Measurements from ENCODE around the gene MAPKAP1. TPM values are rescaled to one million over a fixed set of nuclear protein-coding genes. Genes with fewer than 3 reads are reported as not detected.

The MAPKAP1 gene
- polyA plus RNA-seq, 3 donors, result 39.9 to 57.5 (median 44.1) TPM

DNA sequence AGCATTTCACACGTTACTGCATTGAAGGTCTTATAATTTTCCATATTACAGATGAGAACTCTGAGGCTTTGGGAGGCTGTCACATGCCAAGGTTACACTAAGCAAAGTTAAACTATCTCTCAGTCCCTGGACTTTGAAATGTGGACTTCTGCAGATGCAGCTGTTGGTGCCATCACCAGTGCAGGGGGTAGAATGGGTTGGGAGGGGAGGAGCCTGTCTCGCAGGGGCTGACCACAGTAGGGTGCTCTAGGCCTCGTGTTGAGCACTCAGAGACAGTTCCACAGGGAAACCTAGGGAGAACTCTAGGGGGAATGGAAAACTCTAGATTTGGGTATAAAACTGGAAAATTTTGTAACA is 220.9 kb downstream of the MAPKAP1 start:
- Histone ChIP-seq H3K79me2 (ENCODE audit: insufficient read depth, low read length) (no peaks in the 10 kb centered on the region), H3K9me3 (replicated peaks in 1 of 2; ENCODE audit: control insufficient read depth in 1 of 2, insufficient read depth in 1 of 2, low read length in 2 of 2) (no peaks in the 10 kb centered on the region), H2AFZ (ENCODE audit: insufficient read depth, low read depth, low read length, poor library complexity, severe bottlenecking) (no peak overlapping the region), H3K27me3 (ENCODE audit: control insufficient read depth in 2 of 2, insufficient read depth in 2 of 2, low read length in 2 of 2) (no peaks in the 10 kb centered on the region), H3K9ac (ENCODE audit: insufficient read depth, low read length, poor library complexity, severe bottlenecking) (no peak overlapping the region), H3K27ac (ENCODE audit: low read depth in 1 of 2, low read length in 2 of 2) (no peak overlapping the region), H3K4me1 (ENCODE audit: control insufficient read depth in 1 of 2, insufficient read depth in 2 of 2, low read length in 2 of 2) (no peaks in the 10 kb centered on the region), H3K4me2 (replicated peaks; ENCODE audit: extremely low read depth, low read length, poor library complexity, severe bottlenecking) (no peak overlapping the region), H4K20me1 (ENCODE audit: insufficient read depth, low read length) (no peaks in the 10 kb centered on the region), H3K36me3 (replicated peaks in 1 of 2; ENCODE audit: control insufficient read depth in 1 of 2, insufficient read depth in 2 of 2, low read length in 2 of 2) (peaks cover 13 to 57% of the 10 kb centered on the region in 2 donors), H3K4me3 (replicated peaks in 1 of 3; ENCODE audit: low read depth in 2 of 3, low read length in 3 of 3) (no peak overlapping the region)
- H3K36me3 Mint-ChIP-seq, result peaks cover 37 to 42% of the 10 kb centered on the region in 2 donors
- H3K27ac Mint-ChIP-seq, result no peak overlapping the region
- intact Hi-C loops (cut with micrococcal nuclease), result no loop called here
- no peak overlapping the region for H3K4me3 Mint-ChIP-seq
- H3K4me1 Mint-ChIP-seq, result no peaks in the 10 kb centered on the region
- DNase-seq, result no peak
- H3K27me3 Mint-ChIP-seq (ENCODE audit: low read depth in 3 of 3), result peaks cover 0 to 3% (median 0%) of the 10 kb centered on the region in 3 donors
- no peaks in the 10 kb centered on the region for H3K9me3 Mint-ChIP-seq
- TF ChIP-seq, protein P1, sequence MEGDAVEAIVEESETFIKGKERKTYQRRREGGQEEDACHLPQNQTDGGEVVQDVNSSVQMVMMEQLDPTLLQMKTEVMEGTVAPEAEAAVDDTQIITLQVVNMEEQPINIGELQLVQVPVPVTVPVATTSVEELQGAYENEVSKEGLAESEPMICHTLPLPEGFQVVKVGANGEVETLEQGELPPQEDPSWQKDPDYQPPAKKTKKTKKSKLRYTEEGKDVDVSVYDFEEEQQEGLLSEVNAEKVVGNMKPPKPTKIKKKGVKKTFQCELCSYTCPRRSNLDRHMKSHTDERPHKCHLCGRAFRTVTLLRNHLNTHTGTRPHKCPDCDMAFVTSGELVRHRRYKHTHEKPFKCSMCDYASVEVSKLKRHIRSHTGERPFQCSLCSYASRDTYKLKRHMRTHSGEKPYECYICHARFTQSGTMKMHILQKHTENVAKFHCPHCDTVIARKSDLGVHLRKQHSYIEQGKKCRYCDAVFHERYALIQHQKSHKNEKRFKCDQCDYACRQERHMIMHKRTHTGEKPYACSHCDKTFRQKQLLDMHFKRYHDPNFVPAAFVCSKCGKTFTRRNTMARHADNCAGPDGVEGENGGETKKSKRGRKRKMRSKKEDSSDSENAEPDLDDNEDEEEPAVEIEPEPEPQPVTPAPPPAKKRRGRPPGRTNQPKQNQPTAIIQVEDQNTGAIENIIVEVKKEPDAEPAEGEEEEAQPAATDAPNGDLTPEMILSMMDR (IDR thresholded peaks at IDR 0.05), result no peak
- 90% methylated on average over 2 of the region's 3 CpGs for WGBS (ENCODE audit: insufficient coverage)

DNA sequence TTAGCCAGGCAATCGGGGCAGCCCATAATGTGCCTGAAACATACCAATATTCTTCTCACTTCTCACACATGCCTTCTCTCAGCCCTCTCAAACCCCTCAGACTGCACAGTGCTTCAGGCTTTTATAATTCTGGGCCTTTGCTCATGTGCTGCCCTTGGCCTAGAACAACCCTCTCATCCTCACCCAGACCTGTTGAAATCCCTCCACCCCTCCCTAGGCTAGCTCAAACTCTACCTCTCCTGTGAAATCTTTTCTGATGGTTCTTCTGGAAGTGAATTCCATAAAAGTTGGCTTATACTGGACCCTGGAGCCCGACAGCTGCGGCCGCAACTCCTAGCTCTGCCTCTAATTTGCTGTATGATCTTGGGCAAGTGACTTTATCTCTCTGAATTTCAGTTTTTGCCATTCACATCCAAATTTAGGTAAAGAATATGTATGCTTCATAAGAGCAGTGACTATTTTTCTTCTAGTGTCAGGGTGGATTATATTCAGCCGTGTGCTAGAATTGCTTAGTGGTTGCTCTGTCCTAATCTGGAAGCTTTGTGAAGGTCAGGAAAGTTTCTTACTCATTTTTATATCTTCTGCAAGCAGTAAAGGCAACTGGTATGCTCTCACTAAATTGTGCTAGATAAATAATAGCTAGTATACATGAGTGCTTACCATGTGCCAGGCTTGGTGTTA is 221.4 kb downstream of the MAPKAP1 start:
- Histone ChIP-seq H3K36me3 (replicated peaks in 1 of 2; ENCODE audit: control insufficient read depth in 1 of 2, insufficient read depth in 2 of 2, low read length in 2 of 2) (peaks cover 15 to 62% of the 10 kb centered on the region in 2 donors), H3K4me3 (replicated peaks in 1 of 3; ENCODE audit: low read depth in 2 of 3, low read length in 3 of 3) (no peak overlapping the region), H3K9ac (ENCODE audit: insufficient read depth, low read length, poor library complexity, severe bottlenecking) (no peak overlapping the region), H3K27me3 (ENCODE audit: control insufficient read depth in 2 of 2, insufficient read depth in 2 of 2, low read length in 2 of 2) (no peaks in the 10 kb centered on the region), H3K4me2 (replicated peaks; ENCODE audit: extremely low read depth, low read length, poor library complexity, severe bottlenecking) (no peak overlapping the region), H4K20me1 (ENCODE audit: insufficient read depth, low read length) (no peaks in the 10 kb centered on the region), H3K27ac (ENCODE audit: low read depth in 1 of 2, low read length in 2 of 2) (no peak overlapping the region), H3K4me1 (ENCODE audit: control insufficient read depth in 1 of 2, insufficient read depth in 2 of 2, low read length in 2 of 2) (no peaks in the 10 kb centered on the region), H3K79me2 (ENCODE audit: insufficient read depth, low read length) (no peaks in the 10 kb centered on the region), H2AFZ (ENCODE audit: insufficient read depth, low read depth, low read length, poor library complexity, severe bottlenecking) (no peak overlapping the region), H3K9me3 (replicated peaks in 1 of 2; ENCODE audit: control insufficient read depth in 1 of 2, insufficient read depth in 1 of 2, low read length in 2 of 2) (no peaks in the 10 kb centered on the region)
- H3K4me3 Mint-ChIP-seq, result no peak overlapping the region
- intact Hi-C loops (cut with micrococcal nuclease), result no loop called here
- no peak for DNase-seq
- WGBS (ENCODE audit: insufficient coverage), result 91% methylated on average over 1 of the region's 5 CpGs
- H3K27ac Mint-ChIP-seq, result no peak overlapping the region
- no peaks in the 10 kb centered on the region for H3K9me3 Mint-ChIP-seq
- H3K36me3 Mint-ChIP-seq, result peaks cover 42 to 44% of the 10 kb centered on the region in 2 donors
- H3K4me1 Mint-ChIP-seq, result no peaks in the 10 kb centered on the region
- TF ChIP-seq, protein P1 (IDR thresholded peaks at IDR 0.05), result no peak
- H3K27me3 Mint-ChIP-seq (ENCODE audit: low read depth in 3 of 3), result peaks cover 0 to 3% (median 0%) of the 10 kb centered on the region in 3 donors
